Measurements from ENCODE around the gene AARSD1. TPM values are rescaled to one million over a fixed set of nuclear protein-coding genes. Genes with fewer than 3 reads are reported as not detected.

The AARSD1 gene
- total RNA-seq, 1 donor from 2014 or later: 39.1 TPM

DNA sequence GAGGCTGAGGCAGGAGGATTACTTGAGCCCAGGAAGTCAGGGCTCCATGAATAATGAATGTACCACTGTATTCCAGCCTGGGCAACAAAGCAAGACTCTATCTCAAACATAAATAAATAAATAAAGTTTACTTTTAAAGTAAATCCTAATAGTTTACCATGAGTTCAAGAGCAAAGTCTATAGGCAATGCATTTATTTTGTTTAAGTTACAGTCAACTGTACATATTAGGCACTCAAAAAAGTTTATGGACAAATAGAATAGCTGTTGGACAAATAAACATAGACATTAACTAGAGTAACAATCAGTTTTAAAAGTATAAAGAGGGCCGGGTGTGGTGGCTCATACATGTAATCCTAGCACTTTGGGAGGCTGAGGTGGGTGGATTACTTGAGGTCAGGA lies 3.7 kb upstream of the AARSD1 start:
- TF ChIP-seq, protein P1, sequence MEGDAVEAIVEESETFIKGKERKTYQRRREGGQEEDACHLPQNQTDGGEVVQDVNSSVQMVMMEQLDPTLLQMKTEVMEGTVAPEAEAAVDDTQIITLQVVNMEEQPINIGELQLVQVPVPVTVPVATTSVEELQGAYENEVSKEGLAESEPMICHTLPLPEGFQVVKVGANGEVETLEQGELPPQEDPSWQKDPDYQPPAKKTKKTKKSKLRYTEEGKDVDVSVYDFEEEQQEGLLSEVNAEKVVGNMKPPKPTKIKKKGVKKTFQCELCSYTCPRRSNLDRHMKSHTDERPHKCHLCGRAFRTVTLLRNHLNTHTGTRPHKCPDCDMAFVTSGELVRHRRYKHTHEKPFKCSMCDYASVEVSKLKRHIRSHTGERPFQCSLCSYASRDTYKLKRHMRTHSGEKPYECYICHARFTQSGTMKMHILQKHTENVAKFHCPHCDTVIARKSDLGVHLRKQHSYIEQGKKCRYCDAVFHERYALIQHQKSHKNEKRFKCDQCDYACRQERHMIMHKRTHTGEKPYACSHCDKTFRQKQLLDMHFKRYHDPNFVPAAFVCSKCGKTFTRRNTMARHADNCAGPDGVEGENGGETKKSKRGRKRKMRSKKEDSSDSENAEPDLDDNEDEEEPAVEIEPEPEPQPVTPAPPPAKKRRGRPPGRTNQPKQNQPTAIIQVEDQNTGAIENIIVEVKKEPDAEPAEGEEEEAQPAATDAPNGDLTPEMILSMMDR (IDR thresholded peaks at IDR 0.05): no peak
- no peak overlapping the region for H3K27ac Mint-ChIP-seq (ENCODE audit: unreplicated experiment)
- no peak overlapping the region for H3K4me3 Mint-ChIP-seq (ENCODE audit: unreplicated experiment)
- peaks cover 16% of the 10 kb centered on the region for H3K4me1 Mint-ChIP-seq (ENCODE audit: low read depth)
- no peaks in the 10 kb centered on the region for H3K9me3 Mint-ChIP-seq (ENCODE audit: low read depth)
- DNase-seq (ENCODE audit: low spot score): no peak
- no peaks in the 10 kb centered on the region for H3K36me3 Mint-ChIP-seq (ENCODE audit: low read depth)
- H3K27me3 Mint-ChIP-seq (ENCODE audit: low read depth): no peaks in the 10 kb centered on the region

DNA sequence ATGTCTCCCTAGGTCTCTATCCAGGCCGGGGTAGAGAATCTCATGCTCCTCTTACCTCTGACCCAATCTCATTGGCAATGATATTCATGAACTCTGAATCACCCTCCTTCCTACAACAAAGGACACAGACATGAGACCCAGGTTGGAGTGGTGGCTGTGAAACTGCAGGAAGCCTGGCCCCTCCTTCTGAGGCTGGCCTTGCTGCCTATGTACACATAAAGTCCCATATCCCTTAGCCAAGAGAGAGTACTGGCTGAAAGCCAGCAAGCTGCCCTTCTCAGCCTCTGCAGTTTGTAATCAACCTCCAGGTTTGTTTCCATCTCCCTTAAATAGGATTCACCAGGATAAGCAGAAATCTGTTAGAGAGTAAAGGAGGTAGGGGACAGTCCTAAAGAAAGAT lies 10.6 kb downstream of the AARSD1 start:
- Mint-ChIP-seq H3K36me3 (ENCODE audit: low read depth) (peaks cover 45% of the 10 kb centered on the region), H3K4me1 (ENCODE audit: low read depth) (no peaks in the 10 kb centered on the region), H3K4me3 (ENCODE audit: unreplicated experiment) (no peak overlapping the region), H3K9me3 (ENCODE audit: low read depth) (no peaks in the 10 kb centered on the region), H3K27ac (ENCODE audit: unreplicated experiment) (no peak overlapping the region), H3K27me3 (ENCODE audit: low read depth) (no peaks in the 10 kb centered on the region)
- DNase-seq (ENCODE audit: low spot score): no peak
- TF ChIP-seq, protein P1 (IDR thresholded peaks at IDR 0.05): no peak

DNA sequence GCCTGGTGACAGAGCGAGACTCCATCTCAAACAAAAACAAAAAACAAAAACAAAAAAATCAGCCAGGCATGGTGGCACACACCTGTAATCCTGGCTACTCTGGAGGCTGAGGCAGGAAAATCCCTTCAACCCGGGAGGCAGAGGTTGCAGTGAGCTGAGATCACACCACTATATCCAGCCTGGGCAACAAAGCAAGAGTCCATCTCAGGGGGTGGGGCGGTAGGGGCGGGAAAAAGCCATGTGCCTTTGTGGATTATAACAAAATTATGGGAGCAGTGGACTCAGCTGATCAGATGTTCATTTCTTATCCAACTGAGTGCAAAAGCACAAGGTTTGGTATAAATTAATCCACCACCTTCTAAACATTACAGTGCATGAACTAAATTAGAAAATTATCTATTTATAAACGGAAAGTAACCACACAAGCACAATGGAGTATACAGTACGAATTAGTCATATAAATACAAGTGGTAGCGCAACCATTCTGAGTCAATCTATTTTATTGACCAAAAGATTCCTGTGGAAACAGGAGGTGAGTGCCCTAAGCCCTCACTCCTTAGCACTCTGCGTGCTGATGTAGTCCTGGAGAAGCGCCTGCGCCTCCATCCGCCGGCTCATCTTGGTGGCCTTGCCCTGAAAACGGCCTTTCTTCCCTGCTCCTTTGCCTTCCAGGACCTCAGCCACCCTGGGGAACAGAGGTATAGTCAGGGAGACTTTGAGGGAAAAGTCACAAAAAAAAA lies 14.0 kb downstream of the AARSD1 start:
- TF ChIP-seq, protein P1 (IDR thresholded peaks at IDR 0.05): no peak
- H3K27me3 Mint-ChIP-seq (ENCODE audit: low read depth): no peaks in the 10 kb centered on the region
- H3K9me3 Mint-ChIP-seq (ENCODE audit: low read depth): no peaks in the 10 kb centered on the region
- H3K36me3 Mint-ChIP-seq (ENCODE audit: low read depth): peaks cover 28% of the 10 kb centered on the region
- no peak for DNase-seq (ENCODE audit: low spot score)
- H3K4me3 Mint-ChIP-seq (ENCODE audit: unreplicated experiment): no peak overlapping the region
- peaks cover 8% of the 10 kb centered on the region for H3K4me1 Mint-ChIP-seq (ENCODE audit: low read depth)
- H3K27ac Mint-ChIP-seq (ENCODE audit: unreplicated experiment): no peak overlapping the region

DNA sequence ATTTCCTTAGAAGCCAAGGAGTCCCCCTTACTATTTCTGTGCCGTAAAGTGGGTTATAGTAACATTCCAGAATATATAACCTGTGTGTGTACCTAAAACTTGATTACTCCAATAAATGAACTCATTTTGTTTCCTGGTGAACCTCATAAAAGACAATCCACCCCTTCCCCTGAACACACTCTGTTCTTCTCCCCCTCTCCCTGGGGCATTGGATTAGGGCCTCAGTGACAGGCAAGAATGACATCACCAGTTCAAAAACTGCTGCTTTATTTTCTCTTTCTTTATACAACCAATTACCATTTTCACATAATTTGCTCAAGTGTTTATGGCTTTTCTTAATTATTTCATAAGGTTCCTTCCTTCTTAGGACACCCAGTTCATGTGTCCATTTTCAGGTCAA lies 17.4 kb downstream of the AARSD1 start:
- TF ChIP-seq, protein P1 (IDR thresholded peaks at IDR 0.05): no peak
- Mint-ChIP-seq H3K27ac (ENCODE audit: unreplicated experiment) (no peak overlapping the region), H3K9me3 (ENCODE audit: low read depth) (no peaks in the 10 kb centered on the region)

DNA sequence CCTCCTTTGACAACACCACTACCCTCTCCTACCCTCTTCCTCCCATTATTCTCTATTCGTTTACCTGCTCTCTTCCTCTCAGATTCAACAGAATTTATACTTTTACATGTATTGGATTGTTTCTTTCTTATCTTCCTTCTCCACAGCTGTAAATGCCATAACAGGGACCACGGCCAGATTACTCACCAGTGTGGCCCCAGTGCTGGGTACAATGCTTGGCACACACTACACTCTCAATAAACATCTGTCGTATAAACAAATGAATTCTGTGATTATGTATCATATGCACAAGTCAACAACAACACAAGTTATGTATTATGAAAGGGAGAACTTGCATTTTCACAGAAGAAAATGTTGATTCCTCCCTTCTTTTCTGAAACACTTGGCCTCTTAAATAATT lies 20.0 kb downstream of the AARSD1 start:
- Mint-ChIP-seq H3K9me3 (ENCODE audit: low read depth) (no peaks in the 10 kb centered on the region), H3K4me3 (ENCODE audit: unreplicated experiment) (no peak overlapping the region), H3K4me1 (ENCODE audit: low read depth) (peaks cover 8% of the 10 kb centered on the region), H3K27ac (ENCODE audit: unreplicated experiment) (no peak overlapping the region), H3K27me3 (ENCODE audit: low read depth) (peaks cover 4% of the 10 kb centered on the region), H3K36me3 (ENCODE audit: low read depth) (no peaks in the 10 kb centered on the region)
- DNase-seq (ENCODE audit: low spot score): no peak
- TF ChIP-seq, protein P1 (IDR thresholded peaks at IDR 0.05): no peak

More for the DNA sequence above, 17.4 kb downstream of the AARSD1 start:
- no peak for DNase-seq (ENCODE audit: low spot score)
- H3K27me3 Mint-ChIP-seq (ENCODE audit: low read depth): no peaks in the 10 kb centered on the region
- H3K4me3 Mint-ChIP-seq (ENCODE audit: unreplicated experiment): no peak overlapping the region
- H3K4me1 Mint-ChIP-seq (ENCODE audit: low read depth): peaks cover 8% of the 10 kb centered on the region
- peaks cover 12% of the 10 kb centered on the region for H3K36me3 Mint-ChIP-seq (ENCODE audit: low read depth)
